HG02588 (cell line): ENCODE results near the gene FIBP.

Experiments
- ATAC-seq: cut with Tn5 transposase; IDR thresholded peaks from one replicate; pipeline ENCODE4 v1.9.1; 2021; ENCODE audit warnings: mild to moderate bottlenecking, moderate library complexity; ENCODE audit not compliant: unreplicated experiment

Gene FIBP

GRCh38 chr11:65860278-65861164 lies 27.8 kb downstream of the FIBP start, which contains the start of gene MUS81:
MUS81 (plus strand) TSS chr11:65860433; CDS start chr11:65860754, 321 bp downstream.
- ATAC-seq = peak; percentile 25

- no peak for ATAC-seq
Measured at GRCh38 chr11:65859812-65860277, 28.4 kb downstream of the FIBP start.

- ATAC-seq = peak; percentile 47
Measured at GRCh38 chr11:65859095-65859811, 29.0 kb downstream of the FIBP start.

GRCh38 chr11:65858681-65859087 lies 29.6 kb downstream of the FIBP start:
- no peak for ATAC-seq

- peak; percentile 47 for ATAC-seq
Measured at GRCh38 chr11:65857853-65858680, 30.2 kb downstream of the FIBP start, which contains the start of gene CFL1. CFL1 (minus strand) TSS chr11:65858180; CDS start chr11:65858099, 81 bp downstream.

GRCh38 chr11:65857500-65857852 lies 30.8 kb downstream of the FIBP start:
- peak; percentile 2 for ATAC-seq

GRCh38 chr11:65856689-65857499 lies 31.4 kb downstream of the FIBP start:
- ATAC-seq = peak; percentile 26

- ATAC-seq = no peak
Measured at GRCh38 chr11:65855927-65856363, 32.3 kb downstream of the FIBP start.

- ATAC-seq = no peak
Measured at GRCh38 chr11:65854852-65855837, 33.1 kb downstream of the FIBP start.

GRCh38 chr11:65854161-65854592 lies 34.1 kb downstream of the FIBP start:
- no peak for ATAC-seq

- no peak for ATAC-seq
Measured at GRCh38 chr11:65853246-65853979, 34.9 kb downstream of the FIBP start.

- no peak for ATAC-seq
Measured at GRCh38 chr11:65852508-65853245, 35.6 kb downstream of the FIBP start.

GRCh38 chr11:65851811-65852507 lies 36.3 kb downstream of the FIBP start:
- ATAC-seq = no peak

- ATAC-seq = no peak
Measured at GRCh38 chr11:65851083-65851579, 37.1 kb downstream of the FIBP start.

GRCh38 chr11:65850217-65851082 lies 37.8 kb downstream of the FIBP start:
- no peak for ATAC-seq
